Measurements from ENCODE around the gene ARMC5.

The ARMC5 gene

GRCh38 chr16:31461921-31462804, 2.9 kb downstream of the ARMC5 start:
- FAIRE-seq, result no peak

- FAIRE-seq, result no peak
Measured at GRCh38 chr16:31464348-31464769, 5.1 kb downstream of the ARMC5 start.

GRCh38 chr16:31464781-31465260, 5.5 kb downstream of the ARMC5 start:
- no peak for FAIRE-seq

DNA sequence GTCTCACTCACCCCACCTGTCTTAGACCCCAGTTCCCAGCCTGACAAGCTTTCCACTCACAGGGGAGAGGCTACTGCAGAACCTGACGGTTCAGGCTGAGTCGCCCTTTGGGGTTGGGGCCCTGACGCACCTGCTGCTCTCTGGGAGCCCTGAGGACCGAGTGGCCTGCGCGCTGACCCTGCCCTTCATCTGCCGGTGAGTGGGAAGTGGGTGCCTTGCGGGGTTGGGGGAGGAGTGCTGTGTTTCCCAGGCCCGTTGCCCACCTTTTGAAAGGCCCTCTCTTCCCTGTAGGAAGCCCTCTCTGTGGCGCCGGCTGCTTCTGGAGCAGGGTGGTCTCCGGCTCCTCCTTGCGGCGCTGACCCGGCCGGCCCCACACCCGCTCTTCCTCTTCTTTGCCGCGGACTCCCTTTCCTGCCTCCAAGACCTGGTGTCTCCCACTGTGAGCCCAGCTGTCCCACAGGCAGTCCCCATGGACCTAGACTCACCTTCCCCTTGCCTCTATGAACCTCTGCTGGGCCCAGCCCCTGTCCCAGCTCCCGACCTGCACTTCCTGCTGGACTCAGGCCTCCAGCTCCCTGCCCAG, 6.6 kb downstream of the ARMC5 start:
- no peak for FAIRE-seq

DNA sequence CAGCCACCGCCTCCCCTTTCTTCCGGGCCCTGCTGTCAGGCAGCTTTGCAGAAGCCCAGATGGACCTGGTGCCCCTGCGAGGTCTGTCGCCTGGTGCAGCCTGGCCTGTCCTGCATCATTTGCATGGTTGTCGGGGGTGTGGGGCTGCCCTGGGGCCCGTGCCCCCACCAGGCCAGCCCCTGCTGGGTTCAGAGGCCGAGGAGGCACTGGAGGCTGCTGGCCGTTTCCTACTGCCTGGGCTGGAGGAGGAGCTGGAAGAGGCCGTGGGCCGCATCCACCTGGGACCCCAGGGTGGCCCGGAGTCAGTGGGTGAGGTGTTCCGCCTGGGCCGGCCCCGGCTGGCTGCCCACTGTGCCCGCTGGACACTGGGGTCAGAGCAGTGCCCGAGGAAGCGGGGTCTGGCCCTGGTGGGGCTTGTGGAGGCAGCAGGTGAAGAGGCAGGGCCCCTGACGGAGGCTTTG, 7.1 kb downstream of the ARMC5 start:
- no peak for FAIRE-seq

- no peak for FAIRE-seq
Measured at GRCh38 chr16:31467151-31467773, 8.0 kb downstream of the ARMC5 start.

DNA sequence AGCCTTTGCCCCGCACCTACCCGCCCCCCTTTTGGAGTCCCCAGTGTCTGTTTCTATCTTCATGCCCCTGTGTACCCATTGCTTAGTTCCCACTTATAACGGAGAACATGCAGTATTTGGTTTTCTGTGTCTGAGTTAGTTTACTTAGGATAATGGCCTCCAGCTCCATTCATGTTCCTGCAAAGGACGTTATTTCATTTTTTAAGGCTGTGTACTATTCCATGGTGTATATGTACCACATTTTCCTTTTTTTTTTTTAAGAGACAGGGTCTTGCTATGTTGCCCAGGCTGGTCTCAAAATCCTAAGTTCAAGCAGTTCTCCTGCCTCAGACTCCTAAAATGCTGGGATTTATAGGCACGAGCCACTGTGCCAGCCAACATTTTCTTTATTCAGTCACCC, 8.6 kb downstream of the ARMC5 start:
- no peak for FAIRE-seq

- no peak for FAIRE-seq
Measured at GRCh38 chr16:31470615-31471014, 11.3 kb downstream of the ARMC5 start.

- no peak for FAIRE-seq
Measured at GRCh38 chr16:31471241-31471874, 12.1 kb downstream of the ARMC5 start.

DNA sequence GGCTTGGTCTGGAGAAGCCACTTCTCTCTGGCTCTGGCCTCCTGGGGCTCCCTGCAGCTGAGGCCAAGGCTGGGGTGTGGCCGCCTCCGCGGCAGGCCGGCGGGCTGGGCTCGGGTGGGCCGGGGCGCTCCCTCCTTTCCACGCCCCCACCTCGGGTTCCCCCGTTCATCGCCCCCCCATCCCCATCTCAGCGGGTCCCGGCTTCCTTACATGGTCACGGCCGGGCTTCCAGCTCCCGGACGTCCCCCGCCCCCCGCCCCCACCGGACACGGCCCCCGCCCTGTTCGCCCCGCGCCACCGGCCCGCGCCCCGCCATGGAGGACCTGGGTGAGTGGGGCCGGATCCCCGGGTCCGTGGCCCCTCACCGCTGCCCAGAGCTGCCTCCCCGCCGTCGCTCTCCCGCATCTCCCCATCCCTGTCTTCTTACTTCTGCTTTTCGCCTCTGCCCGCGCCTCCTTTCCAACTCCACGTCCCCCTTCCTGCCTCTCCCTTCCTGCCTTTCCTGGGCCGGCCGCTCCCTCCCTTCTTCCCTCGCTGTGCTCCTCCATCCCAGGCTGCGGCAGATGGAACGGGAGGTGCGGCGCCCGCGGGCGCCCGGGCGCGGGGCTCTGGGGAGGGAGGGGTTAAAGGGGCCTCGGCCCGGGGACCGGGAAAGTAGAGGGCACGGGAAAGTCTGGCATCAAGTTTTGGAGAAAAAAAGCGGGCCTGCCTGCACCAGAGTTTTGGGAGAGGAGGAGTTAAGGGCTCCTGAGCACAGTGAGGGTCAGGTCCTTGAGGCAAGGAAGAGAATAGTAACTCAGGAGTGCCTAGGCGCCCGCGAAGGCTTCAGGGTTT, 12.8 kb downstream of the ARMC5 start, which contains the start of gene TGFB1I1:
Gene TGFB1I1 (plus strand): TSS at position 278 of the 834 bp plus-strand sequence. CDS start 37 bp downstream, at position 315.
- no peak for FAIRE-seq

- FAIRE-seq, result no peak
Measured at GRCh38 chr16:31472709-31473203, 13.5 kb downstream of the ARMC5 start.

DNA sequence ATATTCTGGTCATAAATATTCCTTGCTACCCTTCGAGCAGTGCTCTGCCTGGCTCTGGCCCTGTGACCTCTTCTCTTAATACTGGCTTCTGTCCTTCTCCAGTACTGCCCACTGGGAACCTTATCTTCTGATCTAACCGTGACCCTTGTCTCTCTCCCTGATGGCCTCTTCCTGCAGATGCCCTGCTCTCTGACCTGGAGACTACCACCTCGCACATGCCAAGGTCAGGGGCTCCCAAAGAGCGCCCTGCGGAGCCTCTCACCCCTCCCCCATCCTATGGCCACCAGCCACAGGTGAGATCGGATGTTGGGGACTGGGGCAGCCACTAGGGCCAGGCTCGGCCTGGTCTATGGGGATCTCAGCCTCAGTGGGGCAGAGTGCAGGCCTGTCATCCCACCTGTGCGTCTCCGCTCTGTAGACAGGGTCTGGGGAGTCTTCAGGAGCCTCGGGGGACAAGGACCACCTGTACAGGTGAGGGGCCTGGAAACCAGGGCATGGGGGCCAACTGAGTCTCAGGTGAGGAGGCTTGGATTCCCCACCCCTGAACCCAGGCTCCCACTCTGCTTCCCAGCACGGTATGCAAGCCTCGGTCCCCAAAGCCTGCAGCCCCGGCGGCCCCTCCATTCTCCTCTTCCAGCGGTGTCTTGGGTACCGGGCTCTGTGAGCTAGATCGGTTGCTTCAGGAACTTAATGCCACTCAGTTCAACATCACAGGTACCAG, 14.1 kb downstream of the ARMC5 start:
- no peak for FAIRE-seq

GRCh38 chr16:31474173-31474714, 14.9 kb downstream of the ARMC5 start:
- FAIRE-seq, result no peak

- no peak for FAIRE-seq
Measured at GRCh38 chr16:31474773-31475738, 15.8 kb downstream of the ARMC5 start.

DNA sequence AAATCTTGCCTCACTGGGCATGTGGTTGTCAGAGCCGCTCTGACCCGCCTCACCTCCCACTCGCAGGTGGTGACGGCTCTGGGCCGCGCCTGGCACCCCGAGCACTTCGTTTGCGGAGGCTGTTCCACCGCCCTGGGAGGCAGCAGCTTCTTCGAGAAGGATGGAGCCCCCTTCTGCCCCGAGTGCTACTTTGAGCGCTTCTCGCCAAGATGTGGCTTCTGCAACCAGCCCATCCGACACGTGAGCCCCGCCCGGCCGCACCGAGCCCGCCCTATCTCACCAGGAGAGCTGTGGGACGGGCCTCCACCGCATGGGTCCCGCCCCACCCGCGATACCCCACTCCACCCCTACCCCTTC, 16.6 kb downstream of the ARMC5 start:
- FAIRE-seq, result no peak

DNA sequence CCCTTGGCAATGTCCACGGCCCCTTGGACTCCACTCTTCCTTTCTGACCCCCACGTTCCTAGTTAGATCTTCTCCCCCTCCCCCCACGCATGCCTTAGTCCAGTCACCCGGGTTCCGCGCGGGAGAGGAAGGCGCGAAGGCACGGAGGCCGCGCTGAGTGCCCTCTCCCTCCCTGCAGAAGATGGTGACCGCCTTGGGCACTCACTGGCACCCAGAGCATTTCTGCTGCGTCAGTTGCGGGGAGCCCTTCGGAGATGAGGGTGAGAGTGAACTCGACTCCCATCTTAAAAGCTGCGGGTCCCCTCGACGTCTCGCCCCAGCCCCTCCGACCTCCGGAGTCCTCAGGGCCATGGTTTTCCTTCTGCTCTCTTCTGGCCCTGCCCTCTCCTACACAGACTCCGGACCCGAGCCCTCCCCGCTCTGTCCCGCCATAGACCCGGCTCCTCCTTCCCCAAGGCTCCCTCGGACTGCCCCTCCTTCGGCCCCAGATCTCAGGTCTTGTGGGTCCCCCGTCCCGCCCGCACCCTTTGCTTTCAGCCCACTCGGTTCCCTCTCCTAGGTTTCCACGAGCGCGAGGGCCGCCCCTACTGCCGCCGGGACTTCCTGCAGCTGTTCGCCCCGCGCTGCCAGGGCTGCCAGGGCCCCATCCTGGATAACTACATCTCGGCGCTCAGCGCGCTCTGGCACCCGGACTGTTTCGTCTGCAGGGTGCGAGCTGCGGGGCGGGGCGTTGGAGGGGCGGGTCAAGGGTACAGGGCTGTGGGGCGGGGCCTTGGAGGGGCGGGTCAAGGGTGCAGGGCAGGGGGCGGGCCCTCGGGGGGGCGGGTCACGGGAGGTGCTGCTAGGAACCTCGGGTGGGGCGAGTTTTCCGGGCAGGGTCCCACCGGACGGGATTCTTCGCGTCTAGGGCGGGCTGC, 17.3 kb downstream of the ARMC5 start:
- no peak for FAIRE-seq

DNA sequence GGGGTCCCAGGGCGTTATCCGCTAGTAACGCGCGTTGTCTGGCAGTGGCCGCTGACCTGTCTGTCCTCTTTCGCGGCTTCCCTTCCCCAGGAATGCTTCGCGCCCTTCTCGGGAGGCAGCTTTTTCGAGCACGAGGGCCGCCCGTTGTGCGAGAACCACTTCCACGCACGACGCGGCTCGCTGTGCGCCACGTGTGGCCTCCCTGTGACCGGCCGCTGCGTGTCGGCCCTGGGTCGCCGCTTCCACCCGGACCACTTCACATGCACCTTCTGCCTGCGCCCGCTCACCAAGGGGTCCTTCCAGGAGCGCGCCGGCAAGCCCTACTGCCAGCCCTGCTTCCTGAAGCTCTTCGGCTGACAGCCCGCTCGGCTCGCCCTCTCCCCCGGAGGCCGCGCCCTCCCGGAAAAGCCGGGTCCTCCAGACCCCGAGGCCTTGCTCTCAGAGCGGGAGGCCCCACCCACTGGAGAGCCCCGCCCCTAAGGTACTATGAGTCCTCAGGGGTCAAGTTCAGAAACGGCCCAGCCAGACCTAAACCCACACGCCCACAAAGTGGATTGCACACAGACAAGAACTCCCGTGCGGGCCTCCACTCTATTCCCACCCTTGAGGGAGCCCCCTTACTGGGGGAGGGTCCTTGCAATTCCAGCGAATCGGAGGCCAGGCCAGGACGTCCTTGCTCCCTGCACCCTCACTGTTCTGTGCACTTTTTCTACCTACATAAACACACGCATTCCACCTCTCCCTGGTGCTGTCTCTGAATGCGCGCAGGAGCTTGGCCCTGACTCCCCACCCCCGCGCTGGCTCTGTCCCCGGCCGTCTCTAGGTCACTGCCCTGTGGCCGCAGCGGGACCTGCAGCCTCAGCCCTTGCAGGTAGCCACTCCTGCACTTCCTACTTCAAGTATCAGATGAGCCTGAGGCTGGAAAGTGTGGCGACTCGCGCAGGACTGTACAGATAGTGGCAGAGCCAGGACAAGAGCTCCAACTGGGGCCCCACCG, 18.2 kb downstream of the ARMC5 start:
- no peak for FAIRE-seq

All from TTC549 (cell line).